Mesothelial cell of epicardium (in vitro differentiated cells): ENCODE data around the gene PAX9. TPM values are rescaled to one million over a fixed set of nuclear protein-coding genes. Genes with fewer than 3 reads are reported as not detected.

Experiments
- DNase-seq, 2 experiments: peaks; one replicate each; pipeline ENCODE4 v3.0.0; 2021; ENCODE audit warnings: low spot score in 2 of 2; ENCODE audit not compliant: unreplicated experiment in 2 of 2
- H3K27ac Mint-ChIP-seq: 2 replicates; pipeline ENCODE4 v1.8.0; 2021; ENCODE audit warnings: mixed read lengths
- H3K27me3 Mint-ChIP-seq: 2 replicates; pipeline ENCODE4 v1.8.0; 2021; ENCODE audit warnings: low read depth, mixed read lengths
- H3K36me3 Mint-ChIP-seq: 2 replicates; pipeline ENCODE4 v1.8.0; 2021; ENCODE audit warnings: mixed read lengths
- H3K4me1 Mint-ChIP-seq: 2 replicates; pipeline ENCODE4 v1.8.0; 2021; ENCODE audit warnings: mixed read lengths
- H3K4me3 Mint-ChIP-seq: 2 replicates; pipeline ENCODE4 v1.8.0; 2021; ENCODE audit warnings: mild to moderate bottlenecking, moderate library complexity, mixed read lengths
- H3K9me3 Mint-ChIP-seq: 2 replicates; pipeline ENCODE4 v1.8.0; 2021; ENCODE audit warnings: mixed read lengths
- total RNA-seq: library from RNA; stranded (reverse); gene quantifications from 3 replicates; pipeline ENCODE4 v1.2.1, GENCODE V29; 2021
- TF ChIP-seq, protein P1 (sequence below): fragments of 200-600 bp; sonication (generic); IDR thresholded peaks from one replicate; pipeline ENCODE4 v1.5.0; 2021; ENCODE audit warnings: antibody characterized with exemption; ENCODE audit not compliant: unreplicated experiment

The PAX9 gene
- total RNA-seq, 1 donor from 2014 or later = not detected

DNA sequence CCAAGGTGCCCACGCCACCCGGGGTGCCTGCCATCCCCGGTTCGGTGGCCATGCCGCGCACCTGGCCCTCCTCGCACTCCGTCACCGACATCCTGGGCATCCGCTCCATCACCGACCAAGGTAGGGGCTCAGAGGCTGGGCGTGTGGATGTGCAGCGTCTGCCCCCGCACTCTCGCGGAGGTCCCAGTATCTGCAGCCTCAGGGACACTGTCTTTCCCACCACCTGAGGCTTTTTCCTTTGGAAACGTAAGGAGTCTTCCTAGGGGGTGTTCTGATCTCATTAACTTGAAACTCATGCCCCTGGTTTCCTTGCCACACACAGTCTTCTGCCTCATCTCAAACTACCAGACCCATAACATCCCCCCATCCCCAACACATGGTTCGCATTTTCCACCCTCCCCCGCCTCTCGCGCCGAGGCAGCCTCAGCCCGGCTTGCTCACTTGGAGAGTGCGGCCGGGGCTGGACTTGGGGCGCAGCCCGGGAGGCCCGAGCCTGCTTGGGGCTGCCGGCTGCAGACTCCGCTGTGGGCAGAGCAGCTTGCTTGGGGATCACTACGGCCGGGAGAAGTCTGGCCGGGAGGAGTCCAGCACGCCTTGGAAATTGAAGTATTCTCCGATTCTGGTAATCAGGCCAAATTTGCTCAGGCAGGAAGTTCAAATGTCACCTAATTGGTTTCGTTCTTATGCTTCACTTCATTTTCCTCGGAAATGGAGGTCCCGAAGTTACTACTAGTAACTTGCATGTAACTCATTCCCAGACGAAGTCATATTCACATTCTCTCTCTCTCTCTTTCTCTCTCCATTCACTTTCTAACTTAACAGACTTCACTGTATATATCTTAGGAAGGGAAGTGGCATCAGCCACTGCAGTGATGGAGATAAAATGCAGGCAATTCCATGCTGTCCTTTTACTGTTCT, 2.0 kb downstream of the PAX9 start:
- H3K4me3 Mint-ChIP-seq = peak overlapping the region; percentile 20
- TF ChIP-seq, protein P1, sequence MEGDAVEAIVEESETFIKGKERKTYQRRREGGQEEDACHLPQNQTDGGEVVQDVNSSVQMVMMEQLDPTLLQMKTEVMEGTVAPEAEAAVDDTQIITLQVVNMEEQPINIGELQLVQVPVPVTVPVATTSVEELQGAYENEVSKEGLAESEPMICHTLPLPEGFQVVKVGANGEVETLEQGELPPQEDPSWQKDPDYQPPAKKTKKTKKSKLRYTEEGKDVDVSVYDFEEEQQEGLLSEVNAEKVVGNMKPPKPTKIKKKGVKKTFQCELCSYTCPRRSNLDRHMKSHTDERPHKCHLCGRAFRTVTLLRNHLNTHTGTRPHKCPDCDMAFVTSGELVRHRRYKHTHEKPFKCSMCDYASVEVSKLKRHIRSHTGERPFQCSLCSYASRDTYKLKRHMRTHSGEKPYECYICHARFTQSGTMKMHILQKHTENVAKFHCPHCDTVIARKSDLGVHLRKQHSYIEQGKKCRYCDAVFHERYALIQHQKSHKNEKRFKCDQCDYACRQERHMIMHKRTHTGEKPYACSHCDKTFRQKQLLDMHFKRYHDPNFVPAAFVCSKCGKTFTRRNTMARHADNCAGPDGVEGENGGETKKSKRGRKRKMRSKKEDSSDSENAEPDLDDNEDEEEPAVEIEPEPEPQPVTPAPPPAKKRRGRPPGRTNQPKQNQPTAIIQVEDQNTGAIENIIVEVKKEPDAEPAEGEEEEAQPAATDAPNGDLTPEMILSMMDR = no peak
- H3K27me3 Mint-ChIP-seq = peaks cover 97% of the 10 kb centered on the region
- peak in 1 of 2 experiments; percentile 45 for DNase-seq
- H3K36me3 Mint-ChIP-seq = no peaks in the 10 kb centered on the region
- peaks cover 29% of the 10 kb centered on the region for H3K4me1 Mint-ChIP-seq
- H3K9me3 Mint-ChIP-seq = no peaks in the 10 kb centered on the region
- H3K27ac Mint-ChIP-seq = no peak overlapping the region

DNA sequence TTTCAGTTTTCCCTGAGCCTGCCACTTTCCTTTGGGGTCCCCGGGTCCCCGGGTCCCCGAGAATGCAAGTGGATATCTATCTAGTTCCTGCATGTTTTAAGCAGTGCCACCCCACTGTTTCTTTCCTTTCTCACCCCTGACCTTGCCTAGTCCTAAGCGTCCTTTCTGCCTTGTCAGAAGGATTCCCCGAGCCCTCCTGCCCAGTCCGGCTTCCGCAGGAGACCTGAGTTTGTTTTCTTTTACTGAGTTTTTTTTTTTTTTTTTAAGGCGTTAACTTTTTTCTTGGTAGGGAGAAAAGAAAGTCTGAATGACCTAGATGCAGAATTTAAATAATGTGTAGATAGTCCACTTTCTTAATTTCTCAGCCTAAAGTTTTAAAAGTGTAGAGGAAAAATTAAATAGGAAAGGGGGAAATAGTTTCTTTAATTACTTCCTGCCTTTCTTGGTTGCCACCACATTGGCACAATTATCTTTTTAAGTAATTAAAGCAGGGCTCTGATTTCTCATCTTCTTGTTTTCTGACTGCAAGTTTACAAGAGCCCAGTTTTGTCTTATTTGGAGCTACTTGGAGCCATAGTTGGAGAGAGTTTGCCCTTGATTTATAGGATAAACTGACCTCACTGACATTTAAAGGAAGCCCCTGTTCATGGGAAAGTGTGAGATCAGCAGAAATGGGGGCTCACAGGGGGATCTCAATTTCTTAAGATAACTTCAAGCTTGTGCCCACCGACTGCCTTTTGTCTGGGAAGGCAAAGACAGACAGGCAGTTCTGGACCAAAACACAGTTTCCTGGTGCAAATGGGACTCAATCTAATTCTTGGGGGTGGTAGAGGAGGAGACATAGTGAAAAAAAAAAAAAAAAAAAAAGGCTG, 2.9 kb downstream of the PAX9 start:
- Mint-ChIP-seq H3K4me3 (peak overlapping the region; percentile 10), H3K9me3 (no peaks in the 10 kb centered on the region)
- TF ChIP-seq, protein P1 = no peak

DNA sequence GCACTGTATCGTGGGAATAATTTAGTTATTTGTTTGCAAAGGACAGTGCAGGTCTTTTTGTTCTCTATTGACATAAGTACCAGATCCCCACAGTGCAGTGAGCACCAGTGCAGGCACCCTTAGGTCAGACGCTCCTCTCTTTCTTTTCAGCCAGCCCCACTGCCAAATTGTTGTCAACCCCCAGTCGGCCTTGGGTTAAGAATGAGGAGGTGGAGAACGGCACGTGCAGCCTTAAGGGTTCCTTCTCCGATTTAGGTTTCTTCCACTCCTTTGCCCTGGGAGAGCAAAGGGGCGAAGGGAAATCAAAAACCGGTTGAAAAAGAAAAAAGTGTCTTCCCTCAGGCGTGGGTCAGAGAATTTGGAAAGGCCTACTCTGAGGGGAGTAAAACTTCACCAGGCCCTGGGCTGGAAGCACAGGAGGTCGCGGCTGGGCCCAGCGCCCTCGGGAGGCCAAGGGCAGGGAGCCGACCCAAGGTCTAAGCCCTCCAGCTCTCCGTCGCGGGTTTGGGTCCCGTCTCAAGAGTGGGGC, 4.3 kb downstream of the PAX9 start:
- H3K9me3 Mint-ChIP-seq = no peaks in the 10 kb centered on the region
- peaks cover 29% of the 10 kb centered on the region for H3K4me1 Mint-ChIP-seq
- no peak for DNase-seq
- H3K27ac Mint-ChIP-seq = no peak overlapping the region
- peaks cover 94% of the 10 kb centered on the region for H3K27me3 Mint-ChIP-seq
- no peak overlapping the region for H3K4me3 Mint-ChIP-seq
- no peaks in the 10 kb centered on the region for H3K36me3 Mint-ChIP-seq
- TF ChIP-seq, protein P1 = no peak

More for the DNA sequence above, 2.9 kb downstream of the PAX9 start:
- peaks cover 95% of the 10 kb centered on the region for H3K27me3 Mint-ChIP-seq
- DNase-seq = no peak
- H3K4me1 Mint-ChIP-seq = peaks cover 29% of the 10 kb centered on the region
- H3K27ac Mint-ChIP-seq = no peak overlapping the region
- no peaks in the 10 kb centered on the region for H3K36me3 Mint-ChIP-seq

DNA sequence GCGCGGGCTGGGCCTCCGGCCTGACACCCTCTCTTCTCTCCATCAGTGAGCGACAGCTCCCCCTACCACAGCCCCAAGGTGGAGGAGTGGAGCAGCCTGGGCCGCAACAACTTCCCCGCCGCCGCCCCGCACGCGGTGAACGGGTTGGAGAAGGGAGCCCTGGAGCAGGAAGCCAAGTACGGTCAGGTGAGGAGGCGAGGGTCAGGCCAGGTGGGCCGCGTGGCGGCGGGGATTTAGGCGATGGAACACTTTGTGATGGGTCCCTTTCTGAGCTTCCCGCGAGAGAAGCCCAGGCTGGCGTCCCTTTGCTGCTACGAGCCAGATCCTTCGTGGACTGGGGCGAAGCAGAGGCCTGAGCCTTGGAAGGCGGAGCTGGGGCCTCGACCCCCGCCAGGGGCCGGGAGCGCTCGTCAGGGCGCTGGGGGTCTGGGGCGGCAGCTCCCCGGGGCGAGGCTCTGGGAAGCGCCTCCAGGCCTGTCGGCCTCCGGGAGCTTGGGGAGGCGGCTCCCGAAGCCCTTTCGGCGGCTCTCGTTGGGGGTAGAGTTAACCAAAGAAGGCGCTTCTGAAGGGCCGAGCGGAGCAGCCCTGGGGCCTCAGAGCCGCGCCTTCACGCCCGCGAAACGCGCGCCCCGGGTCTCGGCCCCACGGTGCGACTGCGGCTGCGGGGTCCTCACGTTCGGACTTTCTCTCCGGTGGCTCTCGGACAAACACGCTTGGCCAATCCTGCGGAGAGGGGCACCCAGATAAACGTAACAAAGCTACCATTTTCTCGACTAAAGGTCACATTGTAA, 5.0 kb downstream of the PAX9 start:
- Mint-ChIP-seq H3K36me3 (no peaks in the 10 kb centered on the region), H3K4me3 (peak overlapping the region; percentile 37)
- peak in 1 of 2 experiments; percentile 49 for DNase-seq

More for the DNA sequence above, 5.0 kb downstream of the PAX9 start:
- H3K27ac Mint-ChIP-seq = no peak overlapping the region
- TF ChIP-seq, protein P1 = no peak
- peaks cover 24% of the 10 kb centered on the region for H3K4me1 Mint-ChIP-seq
- H3K9me3 Mint-ChIP-seq = no peaks in the 10 kb centered on the region
- peaks cover 94% of the 10 kb centered on the region for H3K27me3 Mint-ChIP-seq
